ENCODE measurements around the gene PWP2.
"Not testable (repeated sequence)": the region's sequence is repeated elsewhere in the genome, so short reads cannot be mapped to it uniquely, and the experiment has no call there.

Gene PWP2

GRCh38 chr21:44140552-44140932, 33.3 kb downstream of the PWP2 start:
- not testable (repeated sequence) for H3K4me1 ChIP-seq (ENCODE audit: insufficient read depth, low read length); H3K27ac ChIP-seq (ENCODE audit: low read depth, low read length); H3K27me3 ChIP-seq (ENCODE audit: insufficient read depth, low read length); H3K9me3 ChIP-seq (ENCODE audit: insufficient read depth, low read depth, low read length); H3K36me3 ChIP-seq (ENCODE audit: insufficient read depth, low read length); H3K4me3 ChIP-seq (ENCODE audit: low read length); H3K9ac ChIP-seq (ENCODE audit: low read depth, low read length)
- no CpG with 5 or more reads among the region's 18 CpGs for WGBS

- H3K27ac ChIP-seq (ENCODE audit: low read depth, low read length) = not testable (repeated sequence)
Measured at GRCh38 chr21:44142470-44142869, 35.3 kb downstream of the PWP2 start.

GRCh38 chr21:44143380-44143779, 36.2 kb downstream of the PWP2 start:
- H3K36me3 ChIP-seq (ENCODE audit: insufficient read depth, low read length); H3K4me3 ChIP-seq (ENCODE audit: low read length); H3K9me3 ChIP-seq (ENCODE audit: insufficient read depth, low read depth, low read length); H3K4me1 ChIP-seq (ENCODE audit: insufficient read depth, low read length); H3K9ac ChIP-seq (ENCODE audit: low read depth, low read length); H3K27me3 ChIP-seq (ENCODE audit: insufficient read depth, low read length); H3K27ac ChIP-seq (ENCODE audit: low read depth, low read length): not testable (repeated sequence)
- no CpG with 5 or more reads among the region's 17 CpGs for WGBS

More at GRCh38 chr21:44142470-44142869, 35.3 kb downstream of the PWP2 start:
- not testable (repeated sequence) for H3K4me3 ChIP-seq (ENCODE audit: low read length); H3K9ac ChIP-seq (ENCODE audit: low read depth, low read length); H3K27me3 ChIP-seq (ENCODE audit: insufficient read depth, low read length); H3K9me3 ChIP-seq (ENCODE audit: insufficient read depth, low read depth, low read length); H3K4me1 ChIP-seq (ENCODE audit: insufficient read depth, low read length); H3K36me3 ChIP-seq (ENCODE audit: insufficient read depth, low read length)
- no CpG with 5 or more reads among the region's 10 CpGs for WGBS

- WGBS = no CpG with 5 or more reads among the region's 8 CpGs
- H3K27me3 ChIP-seq (ENCODE audit: insufficient read depth, low read length) = not testable (repeated sequence)
Measured at GRCh38 chr21:44143996-44144395, 36.8 kb downstream of the PWP2 start.

GRCh38 chr21:44144784-44145602, 37.8 kb downstream of the PWP2 start:
- H3K9me3 ChIP-seq (ENCODE audit: insufficient read depth, low read depth, low read length); H3K4me3 ChIP-seq (ENCODE audit: low read length); H3K9ac ChIP-seq (ENCODE audit: low read depth, low read length); H3K36me3 ChIP-seq (ENCODE audit: insufficient read depth, low read length); H3K27me3 ChIP-seq (ENCODE audit: insufficient read depth, low read length); H3K4me1 ChIP-seq (ENCODE audit: insufficient read depth, low read length); H3K27ac ChIP-seq (ENCODE audit: low read depth, low read length): not testable (repeated sequence)
- WGBS = no CpG with 5 or more reads among the region's 22 CpGs

More at GRCh38 chr21:44143996-44144395, 36.8 kb downstream of the PWP2 start:
- not testable (repeated sequence) for H3K4me1 ChIP-seq (ENCODE audit: insufficient read depth, low read length); H3K9me3 ChIP-seq (ENCODE audit: insufficient read depth, low read depth, low read length); H3K9ac ChIP-seq (ENCODE audit: low read depth, low read length); H3K27ac ChIP-seq (ENCODE audit: low read depth, low read length); H3K4me3 ChIP-seq (ENCODE audit: low read length); H3K36me3 ChIP-seq (ENCODE audit: insufficient read depth, low read length)

- not testable (repeated sequence) for H3K36me3 ChIP-seq (ENCODE audit: insufficient read depth, low read length); H3K4me1 ChIP-seq (ENCODE audit: insufficient read depth, low read length); H3K4me3 ChIP-seq (ENCODE audit: low read length); H3K27me3 ChIP-seq (ENCODE audit: insufficient read depth, low read length); H3K27ac ChIP-seq (ENCODE audit: low read depth, low read length); H3K9me3 ChIP-seq (ENCODE audit: insufficient read depth, low read depth, low read length); H3K9ac ChIP-seq (ENCODE audit: low read depth, low read length)
- WGBS = no CpG with 5 or more reads among the region's 12 CpGs
Measured at GRCh38 chr21:44145616-44146015, 38.4 kb downstream of the PWP2 start.

GRCh38 chr21:44147108-44147507, 39.9 kb downstream of the PWP2 start:
- not testable (repeated sequence) for H3K27me3 ChIP-seq (ENCODE audit: insufficient read depth, low read length); H3K27ac ChIP-seq (ENCODE audit: low read depth, low read length); H3K4me1 ChIP-seq (ENCODE audit: insufficient read depth, low read length); H3K9me3 ChIP-seq (ENCODE audit: insufficient read depth, low read depth, low read length); H3K9ac ChIP-seq (ENCODE audit: low read depth, low read length); H3K36me3 ChIP-seq (ENCODE audit: insufficient read depth, low read length); H3K4me3 ChIP-seq (ENCODE audit: low read length)
- no CpG with 5 or more reads among the region's 8 CpGs for WGBS

GRCh38 chr21:44150255-44150654, 43.1 kb downstream of the PWP2 start:
- not testable (repeated sequence) for H3K27ac ChIP-seq (ENCODE audit: low read depth, low read length); H3K36me3 ChIP-seq (ENCODE audit: insufficient read depth, low read length)

GRCh38 chr21:44153214-44153888, 46.2 kb downstream of the PWP2 start:
- H3K9me3 ChIP-seq (ENCODE audit: insufficient read depth, low read depth, low read length); H3K9ac ChIP-seq (ENCODE audit: low read depth, low read length); H3K27ac ChIP-seq (ENCODE audit: low read depth, low read length); H3K36me3 ChIP-seq (ENCODE audit: insufficient read depth, low read length); H3K4me1 ChIP-seq (ENCODE audit: insufficient read depth, low read length); H3K4me3 ChIP-seq (ENCODE audit: low read length); H3K27me3 ChIP-seq (ENCODE audit: insufficient read depth, low read length): not testable (repeated sequence)
- WGBS = no CpG with 5 or more reads among the region's 21 CpGs

More at GRCh38 chr21:44150255-44150654, 43.1 kb downstream of the PWP2 start:
- H3K9me3 ChIP-seq (ENCODE audit: insufficient read depth, low read depth, low read length); H3K9ac ChIP-seq (ENCODE audit: low read depth, low read length); H3K4me3 ChIP-seq (ENCODE audit: low read length); H3K4me1 ChIP-seq (ENCODE audit: insufficient read depth, low read length); H3K27me3 ChIP-seq (ENCODE audit: insufficient read depth, low read length): not testable (repeated sequence)
- no CpG with 5 or more reads among the region's 10 CpGs for WGBS

GRCh38 chr21:44153889-44154228, 46.7 kb downstream of the PWP2 start:
- H3K27ac ChIP-seq (ENCODE audit: low read depth, low read length); H3K9me3 ChIP-seq (ENCODE audit: insufficient read depth, low read depth, low read length); H3K4me3 ChIP-seq (ENCODE audit: low read length); H3K27me3 ChIP-seq (ENCODE audit: insufficient read depth, low read length); H3K36me3 ChIP-seq (ENCODE audit: insufficient read depth, low read length); H3K4me1 ChIP-seq (ENCODE audit: insufficient read depth, low read length); H3K9ac ChIP-seq (ENCODE audit: low read depth, low read length): not testable (repeated sequence)
- 98% methylated on average over 5 of the region's 17 CpGs for WGBS

GRCh38 chr21:44154816-44155230, 47.6 kb downstream of the PWP2 start:
- H3K36me3 ChIP-seq (ENCODE audit: insufficient read depth, low read length); H3K27ac ChIP-seq (ENCODE audit: low read depth, low read length); H3K9ac ChIP-seq (ENCODE audit: low read depth, low read length); H3K4me1 ChIP-seq (ENCODE audit: insufficient read depth, low read length); H3K4me3 ChIP-seq (ENCODE audit: low read length); H3K9me3 ChIP-seq (ENCODE audit: insufficient read depth, low read depth, low read length); H3K27me3 ChIP-seq (ENCODE audit: insufficient read depth, low read length): not testable (repeated sequence)
- no CpG with 5 or more reads among the region's 20 CpGs for WGBS
